ENCODE measurements around the gene GPR37L1.

DNA sequence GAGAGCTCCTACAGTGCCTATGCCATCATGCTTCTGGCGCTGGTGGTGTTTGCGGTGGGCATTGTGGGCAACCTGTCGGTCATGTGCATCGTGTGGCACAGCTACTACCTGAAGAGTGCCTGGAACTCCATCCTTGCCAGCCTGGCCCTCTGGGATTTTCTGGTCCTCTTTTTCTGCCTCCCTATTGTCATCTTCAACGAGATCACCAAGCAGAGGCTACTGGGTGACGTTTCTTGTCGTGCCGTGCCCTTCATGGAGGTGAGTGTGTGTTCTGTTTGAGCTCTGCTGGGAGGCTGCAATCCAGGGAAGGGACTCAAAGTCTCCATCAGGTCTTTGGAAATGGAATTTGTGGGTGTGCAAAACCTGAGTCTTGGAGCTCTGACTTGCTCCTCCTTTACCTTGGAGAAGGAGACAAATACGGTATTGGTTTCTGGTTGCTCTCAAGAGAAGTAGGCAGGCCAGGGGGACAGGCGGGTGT lies 658 bp downstream of the GPR37L1 start:
- TF ChIP-seq, protein P1, sequence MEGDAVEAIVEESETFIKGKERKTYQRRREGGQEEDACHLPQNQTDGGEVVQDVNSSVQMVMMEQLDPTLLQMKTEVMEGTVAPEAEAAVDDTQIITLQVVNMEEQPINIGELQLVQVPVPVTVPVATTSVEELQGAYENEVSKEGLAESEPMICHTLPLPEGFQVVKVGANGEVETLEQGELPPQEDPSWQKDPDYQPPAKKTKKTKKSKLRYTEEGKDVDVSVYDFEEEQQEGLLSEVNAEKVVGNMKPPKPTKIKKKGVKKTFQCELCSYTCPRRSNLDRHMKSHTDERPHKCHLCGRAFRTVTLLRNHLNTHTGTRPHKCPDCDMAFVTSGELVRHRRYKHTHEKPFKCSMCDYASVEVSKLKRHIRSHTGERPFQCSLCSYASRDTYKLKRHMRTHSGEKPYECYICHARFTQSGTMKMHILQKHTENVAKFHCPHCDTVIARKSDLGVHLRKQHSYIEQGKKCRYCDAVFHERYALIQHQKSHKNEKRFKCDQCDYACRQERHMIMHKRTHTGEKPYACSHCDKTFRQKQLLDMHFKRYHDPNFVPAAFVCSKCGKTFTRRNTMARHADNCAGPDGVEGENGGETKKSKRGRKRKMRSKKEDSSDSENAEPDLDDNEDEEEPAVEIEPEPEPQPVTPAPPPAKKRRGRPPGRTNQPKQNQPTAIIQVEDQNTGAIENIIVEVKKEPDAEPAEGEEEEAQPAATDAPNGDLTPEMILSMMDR (IDR thresholded peaks at IDR 0.05; ENCODE audit: control extremely low read depth in 1 of 3, insufficient read depth in 1 of 3, low read depth in 1 of 3, low read length in 3 of 3): no peak
- TF ChIP-seq GABPA (IDR thresholded peaks at IDR 0.05; ENCODE audit: borderline replicate concordance, insufficient read depth, low read length) (no peak), KDM5A (IDR thresholded peaks at IDR 0.05; ENCODE audit: low read length) (no peak)
- TF ChIP-seq, protein P2, sequence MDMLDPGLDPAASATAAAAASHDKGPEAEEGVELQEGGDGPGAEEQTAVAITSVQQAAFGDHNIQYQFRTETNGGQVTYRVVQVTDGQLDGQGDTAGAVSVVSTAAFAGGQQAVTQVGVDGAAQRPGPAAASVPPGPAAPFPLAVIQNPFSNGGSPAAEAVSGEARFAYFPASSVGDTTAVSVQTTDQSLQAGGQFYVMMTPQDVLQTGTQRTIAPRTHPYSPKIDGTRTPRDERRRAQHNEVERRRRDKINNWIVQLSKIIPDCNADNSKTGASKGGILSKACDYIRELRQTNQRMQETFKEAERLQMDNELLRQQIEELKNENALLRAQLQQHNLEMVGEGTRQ (IDR thresholded peaks at IDR 0.05; ENCODE audit: low read length): no peak
